Stimulated activated CD8-positive, alpha-beta memory T cell treated with anti-CD3 and anti-CD28 coated beads, Interleukin-15, amount 100 ng/mL, for 1 hour (primary cell): Measurements from ENCODE around the gene HBA2.
"Not testable (repeated sequence)": the region's sequence is repeated elsewhere in the genome, so short reads cannot be mapped to it uniquely, and the experiment has no call there.

Source experiments
- DNase-seq: peaks from one replicate; pipeline ENCODE4 v3.0.0-alpha.2; 2020; ENCODE audit warnings: low read depth

HBA2 gene

DNA sequence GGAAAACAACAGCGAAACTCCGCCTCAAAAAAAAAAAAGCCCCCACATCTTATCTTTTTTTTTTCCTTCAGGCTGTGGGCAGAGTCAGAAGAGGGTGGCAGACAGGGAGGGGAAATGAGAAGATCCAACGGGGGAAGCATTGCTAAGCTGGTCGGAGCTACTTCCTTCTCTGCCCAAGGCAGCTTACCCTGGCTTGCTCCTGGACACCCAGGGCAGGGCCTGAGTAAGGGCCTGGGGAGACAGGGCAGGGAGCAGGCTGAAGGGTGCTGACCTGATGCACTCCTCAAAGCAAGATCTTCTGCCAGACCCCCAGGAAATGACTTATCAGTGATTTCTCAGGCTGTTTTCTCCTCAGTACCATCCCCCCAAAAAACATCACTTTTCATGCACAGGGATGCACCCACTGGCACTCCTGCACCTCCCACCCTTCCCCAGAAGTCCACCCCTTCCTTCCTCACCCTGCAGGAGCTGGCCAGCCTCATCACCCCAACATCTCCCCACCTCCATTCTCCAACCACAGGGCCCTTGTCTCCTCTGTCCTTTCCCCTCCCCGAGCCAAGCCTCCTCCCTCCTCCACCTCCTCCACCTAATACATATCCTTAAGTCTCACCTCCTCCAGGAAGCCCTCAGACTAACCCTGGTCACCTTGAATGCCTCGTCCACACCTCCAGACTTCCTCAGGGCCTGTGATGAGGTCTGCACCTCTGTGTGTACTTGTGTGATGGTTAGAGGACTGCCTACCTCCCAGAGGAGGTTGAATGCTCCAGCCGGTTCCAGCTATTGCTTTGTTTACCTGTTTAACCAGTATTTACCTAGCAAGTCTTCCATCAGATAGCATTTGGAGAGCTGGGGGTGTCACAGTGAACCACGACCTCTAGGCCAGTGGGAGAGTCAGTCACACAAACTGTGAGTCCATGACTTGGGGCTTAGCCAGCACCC, 2.6 kb downstream of the HBA2 start:
- DNase-seq: no peak

DNA sequence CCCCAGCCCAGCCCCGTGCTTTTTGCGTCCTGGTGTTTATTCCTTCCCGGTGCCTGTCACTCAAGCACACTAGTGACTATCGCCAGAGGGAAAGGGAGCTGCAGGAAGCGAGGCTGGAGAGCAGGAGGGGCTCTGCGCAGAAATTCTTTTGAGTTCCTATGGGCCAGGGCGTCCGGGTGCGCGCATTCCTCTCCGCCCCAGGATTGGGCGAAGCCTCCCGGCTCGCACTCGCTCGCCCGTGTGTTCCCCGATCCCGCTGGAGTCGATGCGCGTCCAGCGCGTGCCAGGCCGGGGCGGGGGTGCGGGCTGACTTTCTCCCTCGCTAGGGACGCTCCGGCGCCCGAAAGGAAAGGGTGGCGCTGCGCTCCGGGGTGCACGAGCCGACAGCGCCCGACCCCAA, 3.3 kb downstream of the HBA2 start:
- not testable (repeated sequence) for DNase-seq

GRCh38 chr16:176477-177382, 4.1 kb downstream of the HBA2 start, which contains the start of gene HBA1:
HBA1 (plus strand) TSS chr16:176680; CDS start chr16:176717, 37 bp downstream.
- not testable (repeated sequence) for DNase-seq

- DNase-seq: no peak
These were observed 4.7 kb downstream of the HBA2 start for GRCh38 chr16:177394-177822.

DNA sequence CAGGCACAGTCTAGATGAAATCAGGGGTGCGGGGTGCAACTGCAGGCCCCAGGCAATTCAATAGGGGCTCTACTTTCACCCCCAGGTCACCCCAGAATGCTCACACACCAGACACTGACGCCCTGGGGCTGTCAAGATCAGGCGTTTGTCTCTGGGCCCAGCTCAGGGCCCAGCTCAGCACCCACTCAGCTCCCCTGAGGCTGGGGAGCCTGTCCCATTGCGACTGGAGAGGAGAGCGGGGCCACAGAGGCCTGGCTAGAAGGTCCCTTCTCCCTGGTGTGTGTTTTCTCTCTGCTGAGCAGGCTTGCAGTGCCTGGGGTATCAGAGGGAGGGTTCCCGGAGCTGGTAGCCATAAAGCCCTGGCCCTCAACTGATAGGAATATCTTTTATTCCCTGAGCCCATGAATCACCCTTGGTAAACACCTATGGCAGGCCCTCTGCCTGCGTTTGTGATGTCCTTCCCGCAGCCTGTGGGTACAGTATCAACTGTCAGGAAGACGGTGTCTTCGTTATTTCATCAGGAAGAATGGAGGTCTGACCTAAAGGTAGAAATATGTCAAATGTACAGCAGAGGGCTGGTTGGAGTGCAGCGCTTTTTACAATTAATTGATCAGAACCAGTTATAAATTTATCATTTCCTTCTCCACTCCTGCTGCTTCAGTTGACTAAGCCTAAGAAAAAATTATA, 5.4 kb downstream of the HBA2 start:
- DNase-seq: no peak

DNA sequence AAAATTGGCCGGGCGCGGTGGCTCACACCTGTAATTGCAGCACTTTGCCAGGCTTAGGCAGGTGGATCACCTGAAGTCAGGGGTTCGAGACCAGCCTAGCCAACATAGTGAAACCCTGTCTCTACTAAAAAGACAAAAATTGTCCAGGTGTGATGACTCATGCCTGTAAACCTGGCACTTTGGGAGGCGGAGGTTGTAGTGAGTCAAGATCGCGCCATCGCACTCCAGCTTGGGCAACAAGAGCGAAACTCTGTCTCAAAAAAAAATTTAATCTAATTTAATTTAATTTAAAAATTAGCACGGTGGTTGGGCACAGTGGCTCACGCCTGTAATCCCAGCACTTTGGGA, 6.0 kb downstream of the HBA2 start:
- no peak for DNase-seq

DNA sequence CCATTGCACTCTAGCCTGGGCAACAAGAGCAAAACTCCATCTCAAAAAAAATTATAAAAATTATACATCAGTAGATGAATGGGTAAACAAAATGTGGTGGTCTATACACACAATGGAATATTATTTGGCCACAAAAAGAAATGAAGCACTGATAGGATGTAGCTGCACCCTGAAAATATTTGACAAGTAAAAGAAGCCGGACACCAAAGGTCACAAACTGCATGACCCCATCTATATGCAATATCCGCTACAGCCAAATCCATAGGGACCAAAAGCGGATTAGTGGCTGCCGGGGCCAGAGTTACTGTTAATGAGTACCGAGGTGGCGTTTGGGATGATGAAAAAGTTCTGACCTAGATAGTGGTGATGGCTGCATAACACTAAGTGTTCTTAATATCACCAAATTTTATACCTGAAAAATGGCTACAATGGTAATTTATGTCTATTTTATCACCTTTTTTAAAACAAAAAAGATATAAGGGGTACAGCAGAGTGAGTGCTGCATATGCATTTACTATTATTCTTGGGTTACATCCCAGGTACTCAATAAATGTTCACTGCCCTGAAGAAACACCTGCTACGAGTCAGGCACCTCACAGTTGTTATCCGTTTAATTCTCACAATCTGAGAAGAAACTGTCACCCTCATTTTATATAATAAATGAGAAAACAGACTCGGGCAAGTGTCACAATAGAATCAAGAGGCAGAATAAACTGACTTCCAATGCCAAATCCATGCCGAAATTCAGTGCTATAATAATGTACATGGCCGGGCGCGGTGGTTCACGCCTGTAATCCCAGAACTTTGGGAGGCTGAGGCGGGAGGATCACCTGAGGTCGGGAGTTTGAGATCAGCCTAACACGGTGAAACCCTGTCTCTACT, 6.8 kb downstream of the HBA2 start:
- no peak for DNase-seq

DNA sequence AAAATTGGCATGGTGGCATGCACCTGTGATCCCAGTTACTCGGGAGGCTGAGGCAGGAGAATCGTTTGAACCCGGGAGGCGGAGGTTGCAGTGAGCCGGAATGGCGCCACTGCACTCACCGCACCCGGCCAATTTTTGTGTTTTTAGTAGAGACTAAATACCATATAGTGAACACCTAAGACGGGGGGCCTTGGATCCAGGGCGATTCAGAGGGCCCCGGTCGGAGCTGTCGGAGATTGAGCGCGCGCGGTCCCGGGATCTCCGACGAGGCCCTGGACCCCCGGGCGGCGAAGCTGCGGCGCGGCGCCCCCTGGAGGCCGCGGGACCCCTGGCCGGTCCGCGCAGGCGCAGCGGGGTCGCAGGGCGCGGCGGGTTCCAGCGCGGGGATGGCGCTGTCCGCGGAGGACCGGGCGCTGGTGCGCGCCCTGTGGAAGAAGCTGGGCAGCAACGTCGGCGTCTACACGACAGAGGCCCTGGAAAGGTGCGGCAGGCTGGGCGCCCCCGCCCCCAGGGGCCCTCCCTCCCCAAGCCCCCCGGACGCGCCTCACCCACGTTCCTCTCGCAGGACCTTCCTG, 7.5 kb downstream of the HBA2 start, which contains the start of gene HBQ1:
Gene HBQ1 (plus strand): TSS at position 359 of the 575 bp plus-strand sequence. CDS start 28 bp downstream, at position 387.
- DNase-seq: no peak

DNA sequence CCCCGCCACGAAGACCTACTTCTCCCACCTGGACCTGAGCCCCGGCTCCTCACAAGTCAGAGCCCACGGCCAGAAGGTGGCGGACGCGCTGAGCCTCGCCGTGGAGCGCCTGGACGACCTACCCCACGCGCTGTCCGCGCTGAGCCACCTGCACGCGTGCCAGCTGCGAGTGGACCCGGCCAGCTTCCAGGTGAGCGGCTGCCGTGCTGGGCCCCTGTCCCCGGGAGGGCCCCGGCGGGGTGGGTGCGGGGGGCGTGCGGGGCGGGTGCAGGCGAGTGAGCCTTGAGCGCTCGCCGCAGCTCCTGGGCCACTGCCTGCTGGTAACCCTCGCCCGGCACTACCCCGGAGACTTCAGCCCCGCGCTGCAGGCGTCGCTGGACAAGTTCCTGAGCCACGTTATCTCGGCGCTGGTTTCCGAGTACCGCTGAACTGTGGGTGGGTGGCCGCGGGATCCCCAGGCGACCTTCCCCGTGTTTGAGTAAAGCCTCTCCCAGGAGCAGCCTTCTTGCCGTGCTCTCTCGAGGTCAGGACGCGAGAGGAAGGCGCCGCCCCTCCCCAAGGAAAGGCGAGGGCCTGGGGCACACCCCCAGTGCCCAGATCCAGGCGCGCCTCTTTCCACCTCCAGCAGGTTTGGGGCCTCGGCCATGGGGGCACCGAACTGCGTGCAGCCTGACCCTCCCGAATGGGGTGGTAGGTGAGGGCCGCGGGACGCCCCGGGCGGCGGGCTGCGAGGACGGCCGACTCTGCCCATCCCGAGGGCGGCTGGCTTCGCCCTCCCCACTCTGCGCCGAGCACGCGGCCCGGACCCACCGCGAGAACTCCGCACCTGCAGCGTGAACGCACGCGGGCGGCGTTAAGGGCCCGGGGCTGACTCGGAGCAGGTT, 8.2 kb downstream of the HBA2 start:
- DNase-seq: no peak

- DNase-seq: peak; percentile 66
These were observed 8.9 kb downstream of the HBA2 start for GRCh38 chr16:181565-182021.

DNA sequence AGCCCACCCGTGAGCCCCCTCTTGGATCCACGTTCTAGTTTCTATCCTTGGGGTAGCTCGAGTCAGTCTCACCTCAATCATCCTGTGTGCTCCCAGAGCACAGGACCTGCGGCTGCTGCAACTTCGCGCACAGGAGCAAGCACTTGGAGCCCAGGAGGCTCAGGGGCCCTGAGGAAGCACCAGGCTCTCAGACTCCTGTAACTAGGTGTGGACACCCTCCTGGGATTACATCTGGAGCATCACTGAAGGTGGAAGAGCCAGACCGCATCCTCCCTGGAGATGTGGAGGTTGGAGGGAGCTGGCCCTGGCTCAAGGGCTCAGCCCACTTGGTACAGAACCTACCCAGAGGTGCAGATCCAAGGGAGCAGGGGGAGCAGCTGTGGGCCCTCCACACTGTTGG, 10.3 kb downstream of the HBA2 start:
- no peak for DNase-seq

GRCh38 chr16:185213-185612, 12.5 kb downstream of the HBA2 start:
- no peak for DNase-seq

DNA sequence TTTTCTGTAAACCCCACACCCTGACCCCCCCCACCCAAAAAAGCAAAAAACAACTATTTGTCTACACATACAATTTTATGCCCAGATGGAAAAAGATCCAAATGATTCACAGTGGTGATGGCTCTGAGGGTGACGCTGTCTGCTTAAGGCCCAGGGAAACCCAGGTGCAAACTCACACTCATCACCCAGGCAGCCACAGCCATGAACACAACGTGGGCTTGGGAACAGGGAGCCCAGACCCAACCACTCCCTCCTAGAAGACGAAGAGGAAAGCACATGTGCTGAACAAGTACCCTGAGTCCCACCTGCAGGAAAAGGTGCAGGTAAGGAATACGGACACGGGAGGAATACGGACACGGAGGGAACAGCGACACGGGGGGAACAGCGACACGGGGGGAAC, 13.0 kb downstream of the HBA2 start:
- no peak for DNase-seq

DNA sequence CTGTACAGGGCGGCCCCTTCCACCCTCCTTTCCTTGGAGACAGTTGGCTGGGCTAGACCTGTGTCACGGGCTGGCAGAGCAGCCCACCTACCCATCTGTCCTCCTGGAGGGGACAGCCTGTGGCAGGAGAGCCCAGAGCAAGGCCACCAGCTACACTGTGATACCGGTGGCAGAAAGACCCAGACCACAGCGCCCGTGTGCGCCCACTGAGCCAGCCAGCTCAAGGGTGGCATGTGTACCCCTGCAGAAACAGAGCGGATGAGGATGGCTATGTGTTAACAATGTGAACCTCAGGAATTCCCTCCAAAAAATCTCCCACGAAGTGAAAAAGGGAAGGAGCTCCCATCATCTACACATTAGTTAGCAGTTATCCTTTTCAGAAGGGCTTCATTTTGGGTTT, 14.7 kb downstream of the HBA2 start:
- DNase-seq: no peak

GRCh38 chr16:188674-189073, 16.0 kb downstream of the HBA2 start:
- DNase-seq: no peak

DNA sequence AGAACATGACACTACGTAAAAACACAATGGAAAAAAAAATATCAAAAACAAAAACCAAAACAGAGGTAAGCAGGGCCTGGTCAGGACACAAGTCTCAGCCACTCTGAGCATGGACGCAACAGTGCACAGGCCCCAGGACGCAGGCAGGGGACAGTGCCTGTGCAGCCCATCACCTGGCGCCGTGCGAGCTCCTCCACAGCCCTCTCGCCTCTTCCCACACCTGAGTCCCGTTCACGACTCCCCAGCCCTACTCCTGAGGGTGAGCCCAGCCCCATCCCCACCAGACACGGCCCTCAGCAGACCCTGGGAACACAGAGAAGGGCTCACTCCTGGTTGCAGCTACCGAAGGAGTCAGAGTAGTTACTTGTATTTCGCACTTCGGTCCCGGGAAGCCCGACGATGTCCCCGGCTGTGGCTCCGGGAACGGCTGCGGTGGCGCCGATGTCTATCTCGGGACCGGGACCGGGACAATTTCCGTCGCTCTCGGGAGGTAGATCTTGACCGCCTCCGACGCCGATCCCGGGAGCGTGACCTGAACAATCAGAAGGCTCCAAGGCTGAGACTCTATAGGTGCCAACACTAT, 17.0 kb downstream of the HBA2 start:
- DNase-seq: no peak

- DNase-seq: no peak
These were observed 19.2 kb downstream of the HBA2 start for GRCh38 chr16:191831-192230.

DNA sequence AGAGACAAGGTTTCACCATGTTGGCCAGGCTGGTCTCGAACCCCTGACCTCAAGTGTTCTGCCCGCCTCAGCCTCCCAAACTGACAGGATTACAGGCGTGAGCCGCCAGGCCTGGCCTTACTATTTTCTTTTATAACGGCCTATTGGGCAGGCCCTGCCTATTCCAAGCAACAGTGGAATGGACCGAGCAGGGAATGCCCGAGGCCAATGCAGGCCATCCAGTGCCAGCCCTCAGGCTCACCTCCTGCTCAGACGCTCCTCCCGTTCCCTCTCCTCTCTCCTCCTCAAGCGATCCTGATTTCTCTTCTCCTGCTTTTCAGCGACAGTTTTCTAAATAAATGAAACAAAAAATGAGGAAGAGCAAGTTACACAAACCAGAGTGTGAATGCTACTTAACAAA, 20.0 kb downstream of the HBA2 start:
- DNase-seq: no peak

- no peak for DNase-seq
These were observed 20.8 kb downstream of the HBA2 start for GRCh38 chr16:193441-193840.
